ENCODE data around the gene DPYSL3. TPM values are rescaled to one million over a fixed set of nuclear protein-coding genes. Genes with fewer than 3 reads are reported as not detected.
A peak's percentile ranks its signal among the peaks of the same experiment; 100 is the strongest.

The DPYSL3 gene
- total RNA-seq, 4 donors from 2014 or later: 5.2 to 62.9 (median 14.0) TPM

DNA sequence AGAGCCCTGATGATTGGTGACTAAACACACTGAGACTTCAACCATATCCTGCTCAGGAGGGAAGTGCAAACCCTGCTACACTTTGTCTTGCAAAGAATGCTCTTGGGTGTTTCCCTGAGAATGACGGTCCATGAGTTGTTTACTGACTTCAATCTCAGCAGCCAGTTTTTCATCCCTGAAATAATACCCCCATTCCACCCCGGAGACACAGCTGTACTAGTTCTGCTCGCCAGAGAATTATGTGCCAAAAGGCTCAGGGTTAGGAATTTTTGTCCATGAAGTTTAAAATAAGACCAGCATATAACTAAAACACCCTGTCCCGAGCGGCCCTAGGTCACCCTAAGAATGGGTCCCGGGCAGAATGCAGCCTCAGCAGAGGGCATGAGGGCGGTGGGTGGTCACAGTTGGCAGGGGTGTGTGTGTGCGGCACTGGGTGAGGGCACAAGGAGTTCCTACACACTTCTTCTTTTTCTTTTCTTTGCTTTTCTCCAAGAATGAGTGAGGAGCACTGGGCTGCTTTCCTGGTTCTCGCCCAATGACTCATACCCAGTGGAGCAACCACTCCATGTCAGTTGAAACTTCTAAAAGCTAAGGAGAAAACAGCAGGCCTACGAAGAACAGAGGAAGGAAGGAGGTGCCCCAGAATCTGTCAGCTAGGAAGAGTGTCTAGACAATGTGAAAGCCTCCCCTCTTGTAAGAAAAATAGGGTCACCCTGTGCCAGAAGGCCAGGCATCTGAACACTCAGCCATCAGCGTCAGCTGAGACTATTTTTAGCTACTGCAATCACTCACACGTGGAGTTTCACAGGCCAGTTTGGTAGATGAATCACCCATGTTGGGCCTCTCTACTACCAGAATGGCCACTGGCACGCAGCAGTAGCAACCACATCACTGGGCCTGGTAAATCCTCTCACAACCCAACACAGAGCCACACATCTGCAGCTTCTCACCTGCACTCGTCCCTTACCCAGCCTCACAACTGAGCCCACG lies 105.9 kb downstream of the DPYSL3 start:
- DNase-seq: no peak
- H3K27me3 ChIP-seq: no peaks in the 10 kb centered on the region
- peak overlapping the region in 1 of 4 donors; percentile 42 for H3K4me3 ChIP-seq
- intact Hi-C loops (cut with DNase I): no loop called here
- WGBS, 2 donors: 38 to 42% methylated on average over 13 to 15 of the region's 15 CpGs
- H3K9me3 ChIP-seq: no peaks in the 10 kb centered on the region
- peaks cover 14 to 56% (median 31%) of the 10 kb centered on the region in 3 donors for H3K4me1 ChIP-seq
- peak overlapping the region; percentile 68 to 94 (median 90) for H3K27ac ChIP-seq
- peaks cover 0 to 27% (median 0%) of the 10 kb centered on the region in 3 donors for H3K36me3 ChIP-seq
- TF ChIP-seq, protein P1, sequence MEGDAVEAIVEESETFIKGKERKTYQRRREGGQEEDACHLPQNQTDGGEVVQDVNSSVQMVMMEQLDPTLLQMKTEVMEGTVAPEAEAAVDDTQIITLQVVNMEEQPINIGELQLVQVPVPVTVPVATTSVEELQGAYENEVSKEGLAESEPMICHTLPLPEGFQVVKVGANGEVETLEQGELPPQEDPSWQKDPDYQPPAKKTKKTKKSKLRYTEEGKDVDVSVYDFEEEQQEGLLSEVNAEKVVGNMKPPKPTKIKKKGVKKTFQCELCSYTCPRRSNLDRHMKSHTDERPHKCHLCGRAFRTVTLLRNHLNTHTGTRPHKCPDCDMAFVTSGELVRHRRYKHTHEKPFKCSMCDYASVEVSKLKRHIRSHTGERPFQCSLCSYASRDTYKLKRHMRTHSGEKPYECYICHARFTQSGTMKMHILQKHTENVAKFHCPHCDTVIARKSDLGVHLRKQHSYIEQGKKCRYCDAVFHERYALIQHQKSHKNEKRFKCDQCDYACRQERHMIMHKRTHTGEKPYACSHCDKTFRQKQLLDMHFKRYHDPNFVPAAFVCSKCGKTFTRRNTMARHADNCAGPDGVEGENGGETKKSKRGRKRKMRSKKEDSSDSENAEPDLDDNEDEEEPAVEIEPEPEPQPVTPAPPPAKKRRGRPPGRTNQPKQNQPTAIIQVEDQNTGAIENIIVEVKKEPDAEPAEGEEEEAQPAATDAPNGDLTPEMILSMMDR (IDR thresholded peaks at IDR 0.05): no peak
- TF ChIP-seq POLR2A (IDR thresholded peaks at IDR 0.05): peak in 1 of 4 donors; percentile 9

DNA sequence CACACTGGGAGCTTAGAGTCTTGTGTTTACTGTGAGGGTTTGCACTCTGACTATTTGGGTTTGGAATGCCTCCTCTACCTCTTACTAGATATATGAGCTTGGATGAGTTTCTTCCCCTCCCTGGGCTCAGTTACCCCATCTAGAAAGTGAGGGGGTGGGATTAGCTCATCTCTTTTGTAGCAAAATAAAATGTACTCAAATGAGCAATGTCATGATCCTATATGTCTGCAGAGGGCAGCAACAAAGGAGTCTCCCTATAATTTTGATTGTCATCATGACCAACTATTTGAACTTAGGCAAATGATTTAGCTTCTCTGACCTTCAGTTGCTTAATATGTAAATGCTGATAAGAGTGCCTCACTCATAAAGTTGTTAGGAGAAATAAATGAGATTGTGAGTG lies 109.0 kb downstream of the DPYSL3 start:
- Histone ChIP-seq H3K4me3 (no peak overlapping the region), H3K27me3 (no peaks in the 10 kb centered on the region), H3K27ac (peak overlapping the region in 1 of 4 donors; percentile 21), H3K9me3 (no peaks in the 10 kb centered on the region), H3K36me3 (peaks cover 0 to 43% (median 0%) of the 10 kb centered on the region in 3 donors), H3K4me1 (peaks cover 14 to 34% (median 30%) of the 10 kb centered on the region in 3 donors)
- TF ChIP-seq, protein P1 (IDR thresholded peaks at IDR 0.05): no peak
- no peak for TF ChIP-seq POLR2A (IDR thresholded peaks at IDR 0.05)
- intact Hi-C loops (cut with DNase I): no loop called here
- DNase-seq: no peak

DNA sequence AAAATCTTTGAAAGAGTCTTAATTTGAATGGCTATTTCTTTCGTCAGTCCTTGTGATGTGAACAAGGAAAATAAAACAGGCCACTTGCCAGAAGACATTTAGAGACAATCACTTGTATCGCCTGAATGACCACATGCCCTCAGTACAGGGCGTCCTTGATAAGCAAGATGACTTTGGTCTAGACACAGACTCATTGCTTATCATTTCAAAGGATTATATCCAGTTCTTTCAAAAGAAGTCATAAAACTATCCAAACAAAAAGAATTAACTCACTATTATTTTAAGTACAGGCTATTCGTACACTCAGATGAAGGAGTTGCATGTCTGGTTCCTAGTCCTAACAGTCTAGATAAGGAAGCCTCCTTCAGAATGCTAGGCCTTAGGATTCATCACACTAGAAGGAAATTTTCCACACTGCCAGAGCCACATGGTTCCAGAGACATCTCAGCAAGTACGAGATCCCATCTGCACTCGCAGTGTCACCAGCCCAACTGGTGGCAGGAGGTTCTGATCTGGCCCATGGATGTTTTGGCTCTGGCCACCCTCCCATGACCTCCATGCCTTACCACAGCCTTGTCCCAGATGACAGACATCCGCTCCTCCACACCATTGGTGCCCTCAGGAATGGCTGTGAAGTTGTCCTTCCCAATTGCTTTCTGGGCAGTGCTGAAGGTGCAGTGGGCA lies 109.6 kb downstream of the DPYSL3 start:
- Histone ChIP-seq H3K4me1 (peaks cover 14 to 27% (median 24%) of the 10 kb centered on the region in 3 donors), H3K9me3 (no peaks in the 10 kb centered on the region), H3K27me3 (no peaks in the 10 kb centered on the region), H3K36me3 (peaks cover 0 to 49% (median 0%) of the 10 kb centered on the region in 3 donors), H3K27ac (peak overlapping the region in 1 of 4 donors; percentile 21), H3K4me3 (no peak overlapping the region)
- intact Hi-C loops (cut with DNase I): no loop called here
- DNase-seq: no peak
- TF ChIP-seq, protein P1 (IDR thresholded peaks at IDR 0.05): no peak
- TF ChIP-seq POLR2A (IDR thresholded peaks at IDR 0.05): no peak
- WGBS, 2 donors: 81 to 84% methylated on average over 4 to 6 of the region's 7 CpGs

DNA sequence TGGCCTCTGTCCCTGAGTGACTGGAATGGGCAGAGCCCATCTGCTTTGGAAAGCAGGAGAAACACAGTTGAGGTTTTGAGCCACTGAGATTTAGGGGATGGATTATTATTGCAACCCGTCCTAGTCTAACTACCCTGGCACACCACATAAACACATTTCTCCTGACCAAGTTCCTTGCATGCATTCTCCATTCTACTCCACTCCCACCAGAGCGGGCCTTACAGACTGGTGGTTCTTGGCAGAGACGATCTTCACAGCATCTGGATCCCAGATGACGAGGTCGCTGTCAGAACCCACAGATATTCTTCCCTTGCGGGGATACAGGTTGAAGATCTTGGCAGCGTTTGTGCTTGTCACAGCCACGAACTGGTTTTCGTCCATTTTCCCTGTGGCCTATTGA lies 111.0 kb downstream of the DPYSL3 start:
- intact Hi-C loops (cut with DNase I): no loop called here
- H3K36me3 ChIP-seq: peaks cover 0 to 61% (median 0%) of the 10 kb centered on the region in 3 donors

DNA sequence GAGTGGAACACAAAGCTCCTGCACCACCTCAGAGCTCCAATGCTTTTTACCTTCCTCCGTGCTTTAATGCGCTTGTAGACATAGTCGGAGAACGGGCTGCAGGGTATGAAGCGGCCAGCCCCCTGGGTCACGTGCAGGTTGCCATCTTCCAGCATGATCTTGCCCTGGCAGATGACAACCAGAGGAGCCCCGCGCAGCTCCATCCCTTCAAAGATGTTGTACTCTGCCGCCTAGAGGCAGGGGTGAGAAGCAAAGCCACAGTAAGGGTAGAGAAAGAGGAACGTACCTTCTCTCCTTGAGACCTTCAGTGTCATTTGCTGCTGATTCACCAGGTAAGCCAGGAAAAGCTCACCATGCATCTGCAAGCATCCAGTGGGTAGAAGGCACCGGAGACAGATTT lies 112.3 kb downstream of the DPYSL3 start:
- Histone ChIP-seq H3K36me3 (peaks cover 0 to 72% (median 0%) of the 10 kb centered on the region in 3 donors), H3K4me1 (peaks cover 0 to under 1% (median 0%) of the 10 kb centered on the region in 3 donors), H3K4me3 (no peak overlapping the region), H3K27me3 (no peaks in the 10 kb centered on the region), H3K27ac (no peak overlapping the region), H3K9me3 (no peaks in the 10 kb centered on the region)
- DNase-seq: no peak
- TF ChIP-seq, protein P1 (IDR thresholded peaks at IDR 0.05): no peak
- no peak for TF ChIP-seq POLR2A (IDR thresholded peaks at IDR 0.05)
- WGBS, 2 donors: 85 to 100% methylated on average over 2 to 9 of the region's 11 CpGs
- intact Hi-C loops (cut with DNase I): no loop called here

More for the DNA sequence above, 111.0 kb downstream of the DPYSL3 start:
- no peaks in the 10 kb centered on the region for H3K27me3 ChIP-seq
- 50 to 90% methylated on average over 3 to 9 of the region's 9 CpGs for WGBS, 2 donors
- no peaks in the 10 kb centered on the region for H3K9me3 ChIP-seq
- no peak for DNase-seq
- H3K4me3 ChIP-seq: no peak overlapping the region
- H3K4me1 ChIP-seq: peaks cover 7 to 13% (median 12%) of the 10 kb centered on the region in 3 donors
- H3K27ac ChIP-seq: peak overlapping the region in 1 of 4 donors; percentile 10
- TF ChIP-seq POLR2A (IDR thresholded peaks at IDR 0.05): no peak

Data from esophagus squamous epithelium (tissue), 5 donors.